GM08714 (cell line): ENCODE measurements around the gene APBA2.

Experiments used
- H3K4me3 ChIP-seq: fragments of 200-500 bp; sonication (Bioruptor generic); 2 replicates; pipeline ENCODE4 v1.5.1; 2014; ENCODE audit warnings: mild to moderate bottlenecking, low read length, inconsistent platforms
- ZNF274 ChIP-seq: IDR thresholded peaks from 2 replicates; pipeline ENCODE4 v1.6.1; 2012; ENCODE audit warnings: mild to moderate bottlenecking, low read depth, low read length

APBA2 gene

DNA sequence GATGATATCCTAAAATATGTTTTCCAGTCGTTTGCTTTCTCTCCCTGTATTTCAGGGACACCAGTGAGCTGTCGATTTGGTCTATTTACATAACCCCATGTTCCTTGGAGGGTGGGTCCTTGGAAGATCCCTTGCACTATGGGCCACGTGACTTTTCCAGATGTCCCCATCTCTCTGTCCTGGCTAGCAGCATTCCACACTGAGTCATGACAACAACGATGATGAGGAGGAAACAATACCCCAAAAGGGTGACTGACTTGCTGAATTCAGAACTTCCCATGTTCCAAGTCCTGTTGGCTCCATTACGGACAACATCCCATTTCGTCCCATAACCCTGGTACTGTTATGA is 249.5 kb downstream of the APBA2 start:
- no peak for TF ChIP-seq ZNF274
- no peak overlapping the region for H3K4me3 ChIP-seq

DNA sequence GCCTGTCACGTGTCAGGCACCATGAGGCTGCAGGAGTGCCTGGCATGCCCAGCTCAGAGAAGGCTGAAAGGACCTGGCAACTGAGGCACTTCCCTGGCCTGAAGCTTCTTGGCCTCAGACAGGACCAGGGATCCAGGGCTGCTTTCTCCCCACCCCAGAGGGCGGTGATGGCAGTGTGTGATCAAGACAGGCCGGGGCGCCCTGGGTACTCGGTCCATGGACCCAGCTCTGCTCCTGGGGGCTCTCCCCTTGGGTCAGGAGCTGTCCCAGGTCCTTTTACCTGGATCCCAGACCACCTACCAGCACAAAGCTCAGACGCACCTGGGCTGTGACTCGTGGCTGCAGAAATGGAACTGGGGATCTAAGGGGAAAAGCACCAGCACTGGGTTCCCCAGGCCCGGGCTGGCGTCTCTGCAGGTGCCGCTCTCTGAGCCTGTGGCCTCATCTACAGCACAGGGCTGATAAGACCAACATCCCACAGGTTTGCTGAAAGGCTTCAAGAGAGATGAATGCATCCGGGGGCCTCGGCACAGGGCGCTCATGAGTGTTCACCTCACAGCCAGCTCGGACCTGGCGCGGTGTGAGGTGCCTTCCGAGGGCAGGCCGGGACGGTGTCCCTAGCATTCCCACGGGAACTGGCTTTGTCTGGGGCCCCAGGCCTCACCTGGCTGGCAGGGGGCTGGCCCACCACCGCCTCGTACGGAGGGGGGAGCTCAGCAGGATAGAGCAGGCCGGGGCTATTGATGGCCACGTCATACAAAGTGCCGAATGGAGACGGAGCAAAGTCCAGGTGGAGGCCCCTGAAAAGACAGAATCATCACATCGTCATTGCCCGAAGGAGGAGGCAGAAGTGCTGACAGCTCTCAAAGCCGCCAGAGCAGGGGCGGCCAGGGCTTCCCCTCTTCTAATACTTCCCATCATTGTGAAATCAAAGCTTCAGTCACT is 250.2 kb downstream of the APBA2 start:
- TF ChIP-seq ZNF274: no peak
- no peak overlapping the region for H3K4me3 ChIP-seq

DNA sequence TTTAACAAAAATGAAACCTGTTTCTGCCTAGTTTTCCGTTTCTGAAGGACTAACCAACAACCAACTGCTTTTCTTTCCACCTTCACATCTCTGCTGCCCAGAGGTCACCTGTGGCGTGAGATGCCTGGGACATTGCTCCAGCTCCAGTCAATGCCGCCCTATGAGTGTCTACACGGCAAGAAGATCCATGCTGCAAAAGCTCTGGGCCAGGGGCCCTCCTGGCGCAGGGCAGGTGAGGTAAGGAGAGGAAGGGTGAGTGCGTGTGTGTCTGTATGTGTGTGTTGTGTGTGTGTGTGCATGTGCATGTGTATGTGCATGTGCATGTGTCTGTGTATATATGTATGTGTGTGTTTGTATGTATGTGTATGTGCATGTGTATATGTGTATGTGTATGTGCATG is 252.5 kb downstream of the APBA2 start:
- H3K4me3 ChIP-seq: no peak overlapping the region
- TF ChIP-seq ZNF274: no peak

DNA sequence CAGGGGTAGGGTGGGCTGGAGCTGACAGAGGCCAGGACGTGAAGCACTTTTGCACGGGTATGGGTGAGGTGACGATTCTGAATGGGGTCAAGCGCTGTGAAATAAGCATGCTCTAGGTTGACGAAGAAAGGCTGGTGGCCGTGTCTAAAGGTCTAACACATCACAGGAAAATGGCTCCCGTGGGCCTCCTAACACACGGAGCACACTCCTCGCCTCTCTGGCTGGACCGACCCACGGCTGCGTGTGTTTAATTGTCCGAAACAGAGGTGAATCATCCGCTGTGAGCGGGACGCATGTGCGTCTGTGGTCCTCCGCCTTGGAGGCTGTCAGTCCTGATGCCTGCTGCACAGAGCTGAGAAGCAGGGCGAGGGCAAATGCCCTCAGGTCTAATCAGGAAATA is 253.3 kb downstream of the APBA2 start:
- no peak overlapping the region for H3K4me3 ChIP-seq
- TF ChIP-seq ZNF274: no peak

- H3K4me3 ChIP-seq: no peak overlapping the region
- TF ChIP-seq ZNF274: no peak
These were observed 254.0 kb downstream of the APBA2 start for GRCh38 chr15:29139540-29140459.

GRCh38 chr15:29140475-29141307 is 254.9 kb downstream of the APBA2 start:
- no peak overlapping the region for H3K4me3 ChIP-seq
- TF ChIP-seq ZNF274: no peak

DNA sequence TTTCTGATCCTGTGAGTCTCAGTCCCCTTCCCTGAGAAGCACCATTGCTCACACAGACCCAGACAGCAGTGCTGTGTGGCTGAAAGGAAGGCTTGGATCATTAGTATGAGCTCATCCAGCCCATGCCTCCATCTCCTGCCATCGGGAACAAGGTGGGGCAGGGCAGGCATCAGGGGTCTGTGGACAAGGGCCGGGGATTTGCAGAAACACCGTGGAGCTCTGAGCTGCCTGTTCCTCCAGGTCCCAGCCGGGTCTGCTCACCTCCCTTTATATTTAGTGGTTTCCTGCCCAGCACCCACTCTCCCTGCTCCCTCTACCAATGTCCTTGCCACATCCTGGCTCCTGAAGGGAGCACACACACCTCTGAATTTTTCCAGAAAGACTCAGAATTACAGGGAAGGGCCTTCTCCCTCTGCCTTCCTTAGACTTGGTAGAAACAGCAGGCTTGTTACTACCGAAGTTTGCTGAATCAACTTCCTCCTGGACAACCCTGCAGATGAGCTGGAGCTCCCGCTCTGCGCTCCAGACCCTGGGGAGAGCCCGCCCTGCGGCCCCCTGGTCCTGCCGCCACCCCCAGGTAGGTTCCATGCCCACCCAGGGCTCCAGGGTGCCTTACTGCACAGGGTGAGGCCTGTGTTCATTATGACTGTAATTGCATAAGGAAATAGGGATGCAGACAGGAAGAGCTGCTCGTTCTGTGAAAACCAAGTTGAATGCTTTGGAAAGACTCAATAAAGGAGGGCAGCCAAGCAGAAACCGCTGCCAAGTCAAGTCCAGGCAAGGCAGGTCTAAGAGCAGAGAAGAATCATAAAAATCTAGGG is 255.7 kb downstream of the APBA2 start:
- no peak overlapping the region for H3K4me3 ChIP-seq
- no peak for TF ChIP-seq ZNF274

GRCh38 chr15:29142129-29142747 is 256.5 kb downstream of the APBA2 start:
- H3K4me3 ChIP-seq: no peak overlapping the region
- TF ChIP-seq ZNF274: no peak

DNA sequence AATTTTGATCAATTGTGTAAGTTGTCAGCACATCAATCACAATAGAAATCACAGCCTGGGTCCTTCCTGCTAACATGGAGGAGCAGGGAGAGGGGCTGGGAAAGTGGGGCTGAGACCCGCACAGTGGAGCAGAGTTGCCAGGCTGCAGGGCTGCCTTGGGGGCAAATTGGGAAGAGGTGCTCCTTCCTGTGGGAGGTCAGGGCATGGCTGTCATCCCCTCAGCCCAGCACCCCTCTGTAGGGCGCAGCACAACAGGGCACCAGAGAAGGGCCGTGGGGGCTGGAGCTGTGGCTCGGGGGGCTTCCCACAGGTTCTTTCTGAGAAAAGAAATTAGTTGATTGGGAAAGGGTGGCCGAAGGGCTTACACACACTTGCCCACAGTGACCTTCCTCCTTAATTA is 257.5 kb downstream of the APBA2 start:
- no peak for TF ChIP-seq ZNF274
- H3K4me3 ChIP-seq: no peak overlapping the region

DNA sequence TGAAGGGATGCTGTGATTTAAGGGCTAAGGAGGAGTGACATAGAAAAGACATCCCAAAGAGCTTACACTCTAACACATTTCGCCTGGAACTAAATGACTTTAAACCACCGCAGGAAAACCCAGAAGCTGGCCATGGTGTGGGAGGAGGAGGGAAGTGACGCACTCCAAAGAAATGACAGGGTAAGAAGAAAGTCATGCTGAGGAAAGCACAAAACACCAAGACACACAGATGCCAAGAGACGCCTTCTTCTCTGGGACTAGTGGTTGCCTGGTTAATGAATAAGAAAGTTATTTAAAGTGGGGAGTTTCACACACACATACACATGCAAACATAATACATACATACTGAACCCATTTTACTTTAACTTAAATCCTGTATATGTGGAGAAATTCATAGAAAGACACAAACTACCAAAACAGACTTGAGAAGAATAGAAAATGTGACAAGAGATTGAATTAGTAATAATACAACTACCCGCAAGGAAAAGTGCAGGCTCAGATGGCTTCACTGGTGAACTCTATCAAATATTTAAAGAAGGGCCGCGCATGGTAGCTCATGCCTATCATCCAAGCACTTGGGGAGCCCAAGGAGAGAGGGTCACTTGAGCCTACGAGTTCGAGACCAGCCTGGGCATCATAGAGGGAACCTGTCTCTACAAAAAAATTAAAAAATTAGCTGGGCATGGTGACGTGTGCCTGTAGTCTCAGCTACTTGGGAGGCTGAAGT is 258.3 kb downstream of the APBA2 start:
- TF ChIP-seq ZNF274: no peak
- no peak overlapping the region for H3K4me3 ChIP-seq

GRCh38 chr15:29149738-29150075 is 263.9 kb downstream of the APBA2 start:
- TF ChIP-seq ZNF274: no peak
- H3K4me3 ChIP-seq: no peak overlapping the region
